SK-N-SH (cell line): ENCODE results near the gene GFY. TPM values are rescaled to one million over a fixed set of nuclear protein-coding genes. Genes with fewer than 3 reads are reported as not detected.

Source experiments
- CTCF ChIA-PET: fragments of 300-600, 350-600 bp; formaldehyde crosslinking; extraction: SDS; loops from one replicate; lab custom pipeline; 2021; lab: Yijun Ruan, JAX
- POLR2A ChIA-PET: fragments of 350-600 bp; sonication (Branson Sonifier 250); formaldehyde crosslinking; extraction: SDS; loops from one replicate; lab custom pipeline; 2020; ENCODE audit warnings: antibody characterized with exemption, inconsistent platforms; lab: Yijun Ruan, JAX
- DNase-seq: peaks from one replicate; pipeline ENCODE4 v3.0.0; 2012
- H2AFZ ChIP-seq: fragments of 200-600 bp; sonication (generic); 2 replicates; pipeline ENCODE4 v1.8.1; 2016; ENCODE audit warnings: antibody characterized with exemption, mild to moderate bottlenecking, low read depth
- H3F3A ChIP-seq: fragments of 200-600 bp; sonication (generic); replicated peaks from 2 replicates; pipeline ENCODE3; 2016; ENCODE audit warnings: antibody characterized with exemption, mild to moderate bottlenecking; ENCODE audit not compliant: insufficient read depth
- H3K27ac ChIP-seq, 2 experiments: fragments of 200-500 bp in 1 of 2; fragments of 200-600 bp in 1 of 2; sonication (Bioruptor generic) in 1 of 2; sonication (generic), shearing (Covaris generic) in 1 of 2; 2 replicates each; pipeline versions ENCODE4 v1.5.1 to v1.6.1; 2014 to 2016; ENCODE audit warnings: low read depth in 2 of 2, inconsistent platforms in 1 of 2, low read length in 1 of 2, mild to moderate bottlenecking in 1 of 2, mixed read lengths in 1 of 2
- H3K27me3 ChIP-seq: fragments of 200-600 bp; sonication (generic), shearing (Covaris generic); 2 replicates; pipeline ENCODE4 v1.6.1; 2016; ENCODE audit warnings: mixed run types; ENCODE audit not compliant: insufficient read depth
- H3K36me3 ChIP-seq, 2 experiments: fragments of 200-500 bp in 1 of 2; fragments of 200-600 bp in 1 of 2; sonication (Bioruptor generic) in 1 of 2; sonication (generic) in 1 of 2; replicated peaks in 1 of 2; 2 replicates each; pipeline versions ENCODE3 to v1.5.1; 2014 to 2016; ENCODE audit warnings: low read length in 1 of 2, mild to moderate bottlenecking in 1 of 2; ENCODE audit not compliant: insufficient read depth in 2 of 2, control insufficient read depth in 1 of 2
- H3K4me1 ChIP-seq, 2 experiments: fragments of 200-500 bp in 1 of 2; fragments of 200-600 bp in 1 of 2; sonication (Bioruptor generic) in 1 of 2; sonication (generic), shearing (Covaris generic) in 1 of 2; 2 replicates each; pipeline versions ENCODE4 v1.5.1 to v1.6.1; 2014 to 2016; ENCODE audit warnings: low read depth in 1 of 2, low read length in 1 of 2, mixed run types in 1 of 2; ENCODE audit not compliant: insufficient read depth in 2 of 2, control insufficient read depth in 1 of 2
- H3K4me2 ChIP-seq: fragments of 200-600 bp; sonication (generic), shearing (Covaris generic); 2 replicates; pipeline ENCODE4 v1.6.1; 2017; ENCODE audit warnings: mixed run types
- H3K4me3 ChIP-seq, 2 experiments: fragments of 200-500 bp in 1 of 2; fragments of 200-600 bp in 1 of 2; sonication (Bioruptor generic) in 1 of 2; sonication (generic), shearing (Covaris generic) in 1 of 2; 2 replicates each; pipeline versions ENCODE4 v1.5.1 to v1.8.1; 2014 to 2016; ENCODE audit warnings: low read depth in 2 of 2, inconsistent platforms in 1 of 2, low read length in 1 of 2, mild to moderate bottlenecking in 1 of 2, mixed read lengths in 1 of 2, moderate library complexity in 1 of 2
- H3K79me2 ChIP-seq: fragments of 200-600 bp; sonication (generic); 2 replicates; pipeline ENCODE4 v1.8.1; 2017; ENCODE audit warnings: mild to moderate bottlenecking; ENCODE audit not compliant: insufficient read depth
- H3K9ac ChIP-seq: fragments of 200-600 bp; sonication (generic); 2 replicates; pipeline ENCODE4 v1.6.1; 2017; ENCODE audit warnings: mixed run types
- H3K9me2 ChIP-seq: fragments of 200-600 bp; sonication (generic); 2 replicates; pipeline ENCODE4 v1.6.1; 2017; ENCODE audit warnings: mixed run types
- H3K9me3 ChIP-seq: fragments of 200-600 bp; sonication (generic); 2 replicates; pipeline ENCODE4 v1.6.1; 2017; ENCODE audit warnings: mixed run types, mild to moderate bottlenecking, moderate library complexity
- H4K20me1 ChIP-seq: fragments of 200-600 bp; sonication (generic); 2 replicates; pipeline ENCODE4 v1.6.1; 2017; ENCODE audit warnings: mild to moderate bottlenecking, mixed run types; ENCODE audit not compliant: insufficient read depth
- CHD2 ChIP-seq: fragments of 150-350 bp; IDR thresholded peaks from 2 replicates; pipeline ENCODE4 v1.6.1; 2018; ENCODE audit warnings: low read length; ENCODE audit not compliant: partially characterized antibody
- ELF1 ChIP-seq: IDR thresholded peaks from 2 replicates; pipeline ENCODE4 v1.4.0; 2012
- EP300 ChIP-seq, 2 experiments: IDR thresholded peaks; 2 replicates each; pipeline versions ENCODE4 v1.4.0 to v1.6.1; 2012; ENCODE audit warnings: borderline replicate concordance in 1 of 2, low read depth in 1 of 2, low read length in 1 of 2
- IRF3 ChIP-seq: fragments of 150-350 bp; IDR thresholded peaks from 2 replicates; pipeline ENCODE4 v1.6.1; 2016; ENCODE audit warnings: mild to moderate bottlenecking, low read depth, low read length
- JUND ChIP-seq: IDR thresholded peaks from 2 replicates; pipeline ENCODE4 v1.4.0; 2012
- MEF2A ChIP-seq: IDR thresholded peaks from 2 replicates; pipeline ENCODE4 v1.4.0; 2012; ENCODE audit warnings: low read depth, borderline replicate concordance
- MXI1 ChIP-seq: IDR thresholded peaks from 2 replicates; pipeline ENCODE4 v1.6.1; 2012; ENCODE audit warnings: mild to moderate bottlenecking, low read depth, low read length, improper control_type of control experiment
- NFIC ChIP-seq: IDR thresholded peaks from 2 replicates; pipeline ENCODE4 v1.4.0; 2012; ENCODE audit warnings: borderline replicate concordance
- PBX3 ChIP-seq: IDR thresholded peaks from 2 replicates; pipeline ENCODE4; 2012
- RAD21 ChIP-seq: IDR thresholded peaks from 2 replicates; pipeline ENCODE4 v1.6.1; 2012; ENCODE audit warnings: mild to moderate bottlenecking, low read length
- RCOR1 ChIP-seq: fragments of 150-350 bp; IDR thresholded peaks from 2 replicates; pipeline ENCODE4 v1.6.1; 2017; ENCODE audit warnings: antibody characterized with exemption, low read length
- RFX5 ChIP-seq: IDR thresholded peaks from 2 replicates; pipeline ENCODE4 v1.6.1; 2012; ENCODE audit warnings: mild to moderate bottlenecking, improper control_type of control experiment, low read length
- RXRA ChIP-seq: IDR thresholded peaks from 2 replicates; pipeline ENCODE4 v1.4.0; 2012; ENCODE audit warnings: low read depth, mild to moderate bottlenecking, borderline replicate concordance
- SIN3A ChIP-seq: IDR thresholded peaks from 2 replicates; pipeline ENCODE4 v1.6.1; 2012; ENCODE audit warnings: low read depth, mild to moderate bottlenecking, low read length, moderate library complexity, borderline replicate concordance
- SMC3 ChIP-seq: IDR thresholded peaks from 2 replicates; pipeline ENCODE4 v1.6.1; 2012; ENCODE audit warnings: low read depth, low read length, improper control_type of control experiment
- TCF12 ChIP-seq: IDR thresholded peaks from 2 replicates; pipeline ENCODE4 v1.4.0; 2012
- USF1 ChIP-seq: IDR thresholded peaks from 2 replicates; pipeline ENCODE4 v1.4.0; 2012; ENCODE audit warnings: low read depth, borderline replicate concordance
- YY1 ChIP-seq: IDR thresholded peaks from 2 replicates; pipeline ENCODE4 v1.4.0; 2012; ENCODE audit warnings: low read depth, mild to moderate bottlenecking
- WGBS: methylation state at CpG from one replicate; pipeline ENCODE4 v1.1.6; 2017; ENCODE audit warnings: low lambda C conversion rate; 5-methylcytosine and 5-hydroxymethylcytosine counted together
- polyA plus RNA-seq, 3 experiments: library from polyadenylated mRNA; depleted of rRNA; stranded (reverse); fragments of >200 nt; gene quantifications; 2 replicates each; pipeline ENCODE4 v1.2.3, GENCODE V29; 2012
- TF ChIP-seq, protein P1 (sequence below): IDR thresholded peaks from 2 replicates; pipeline ENCODE4 v1.4.0; 2012; ENCODE audit warnings: low read depth, borderline replicate concordance
- TF ChIP-seq, protein P2 (sequence below): fragments of 150-350 bp; IDR thresholded peaks from 2 replicates; pipeline ENCODE4 v1.6.1; 2017; ENCODE audit warnings: antibody characterized with exemption, low read length, low read depth, borderline replicate concordance

GFY gene
- polyA plus RNA-seq, 1 of the 3 experiments (the other 2 are of a cell fraction): not detected

DNA sequence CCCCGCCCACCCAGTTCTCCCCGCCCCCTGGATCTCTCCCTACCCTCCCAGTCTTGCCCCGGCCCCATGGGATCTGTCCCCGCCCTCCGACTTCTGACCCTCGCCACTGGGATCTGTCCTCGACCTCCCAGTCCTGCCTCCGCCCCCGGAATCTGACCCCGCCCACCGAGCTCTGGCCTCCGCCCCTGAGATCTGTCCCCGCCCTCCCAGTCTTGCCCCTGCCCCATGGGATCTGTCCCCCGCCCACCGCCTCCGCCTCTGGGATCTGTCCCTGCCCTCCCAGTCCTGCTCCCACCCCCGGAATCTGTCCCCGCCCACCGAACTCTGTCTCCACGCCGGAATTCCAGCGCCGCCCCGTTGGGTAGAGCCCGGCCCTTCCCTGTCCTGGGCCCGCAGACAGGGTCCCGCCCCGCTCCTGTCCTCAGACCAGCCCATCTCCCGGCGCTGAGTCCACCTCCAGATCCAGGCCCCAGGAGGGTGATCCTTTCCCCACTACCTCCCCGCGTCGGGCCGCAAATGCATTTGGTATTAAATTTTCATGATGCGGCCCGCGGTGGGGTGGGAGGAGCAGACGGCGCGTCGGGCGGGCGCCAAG is 17.7 kb downstream of the GFY start:
- TF ChIP-seq RXRA (no peak), TCF12 (no peak), MXI1 (no peak), RCOR1 (no peak), JUND (no peak), RFX5 (no peak), IRF3 (no peak), SIN3A (no peak), CHD2 (no peak), RAD21 (no peak), YY1 (no peak), MEF2A (no peak), ELF1 (no peak), SMC3 (no peak), PBX3 (no peak), EP300 (IDR thresholded peaks at IDR 0.05; ENCODE audit: borderline replicate concordance in 1 of 2, low read depth in 1 of 2, low read length in 1 of 2) (no peak), NFIC (no peak), USF1 (no peak)
- TF ChIP-seq, protein P1, sequence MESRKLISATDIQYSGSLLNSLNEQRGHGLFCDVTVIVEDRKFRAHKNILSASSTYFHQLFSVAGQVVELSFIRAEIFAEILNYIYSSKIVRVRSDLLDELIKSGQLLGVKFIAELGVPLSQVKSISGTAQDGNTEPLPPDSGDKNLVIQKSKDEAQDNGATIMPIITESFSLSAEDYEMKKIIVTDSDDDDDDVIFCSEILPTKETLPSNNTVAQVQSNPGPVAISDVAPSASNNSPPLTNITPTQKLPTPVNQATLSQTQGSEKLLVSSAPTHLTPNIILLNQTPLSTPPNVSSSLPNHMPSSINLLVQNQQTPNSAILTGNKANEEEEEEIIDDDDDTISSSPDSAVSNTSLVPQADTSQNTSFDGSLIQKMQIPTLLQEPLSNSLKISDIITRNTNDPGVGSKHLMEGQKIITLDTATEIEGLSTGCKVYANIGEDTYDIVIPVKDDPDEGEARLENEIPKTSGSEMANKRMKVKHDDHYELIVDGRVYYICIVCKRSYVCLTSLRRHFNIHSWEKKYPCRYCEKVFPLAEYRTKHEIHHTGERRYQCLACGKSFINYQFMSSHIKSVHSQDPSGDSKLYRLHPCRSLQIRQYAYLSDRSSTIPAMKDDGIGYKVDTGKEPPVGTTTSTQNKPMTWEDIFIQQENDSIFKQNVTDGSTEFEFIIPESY: no peak
- TF ChIP-seq, protein P2, sequence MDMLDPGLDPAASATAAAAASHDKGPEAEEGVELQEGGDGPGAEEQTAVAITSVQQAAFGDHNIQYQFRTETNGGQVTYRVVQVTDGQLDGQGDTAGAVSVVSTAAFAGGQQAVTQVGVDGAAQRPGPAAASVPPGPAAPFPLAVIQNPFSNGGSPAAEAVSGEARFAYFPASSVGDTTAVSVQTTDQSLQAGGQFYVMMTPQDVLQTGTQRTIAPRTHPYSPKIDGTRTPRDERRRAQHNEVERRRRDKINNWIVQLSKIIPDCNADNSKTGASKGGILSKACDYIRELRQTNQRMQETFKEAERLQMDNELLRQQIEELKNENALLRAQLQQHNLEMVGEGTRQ: no peak
- peaks cover 0 to 4% of the 10 kb centered on the region in 2 experiments for H3K36me3 ChIP-seq
- ChIA-PET CTCF (interaction anchor here (0.7 to 11.2 kb wide), 19 partner anchors 8 to 214 kb away, joined by 3 to 149 read pairs (median 5); partner anchors contain the start of genes DKKL1, KASH5 and PIH1D1), POLR2A (interaction anchor here (1.4 kb wide), 1 partner anchor 9 kb away, joined by 4 read pairs; the partner anchor contains the start of gene PIH1D1)
- peaks cover 22% of the 10 kb centered on the region for H3F3A ChIP-seq
- peak; percentile 91 for DNase-seq
- peaks cover 0 to 22% of the 10 kb centered on the region in 2 experiments; a peak in 1 of 4 replicates for H3K4me1 ChIP-seq
- H3K27ac ChIP-seq: peak overlapping the region; percentile 54 to 79
- peak overlapping the region; percentile 98 for H2AFZ ChIP-seq
- H4K20me1 ChIP-seq: no peaks in the 10 kb centered on the region; the same call in 1 of the 2 replicates
- WGBS: 2% methylated on average over 42 of the region's 43 CpGs
- H3K27me3 ChIP-seq: peaks cover 39% of the 10 kb centered on the region
- H3K9ac ChIP-seq: peak overlapping the region; percentile 57; the same call in 1 of the 2 replicates
- H3K79me2 ChIP-seq: no peaks in the 10 kb centered on the region
- H3K4me2 ChIP-seq: peak overlapping the region; percentile 96
- no peaks in the 10 kb centered on the region for H3K9me2 ChIP-seq
- peak overlapping the region; percentile 62 to 66 for H3K4me3 ChIP-seq
- no peaks in the 10 kb centered on the region for H3K9me3 ChIP-seq
